RWPE1 (cell line): ENCODE measurements around the gene GNG2.

Source experiments
- CTCF ChIA-PET: fragments of 350-600 bp; sonication (Branson Sonifier 250); formaldehyde crosslinking; extraction: SDS; loops from one replicate; lab custom pipeline; 2021; lab: Yijun Ruan, JAX
- POLR2A ChIA-PET: fragments of 400-600 bp; formaldehyde crosslinking; extraction: SDS; loops from one replicate; lab custom pipeline; 2020; ENCODE audit warnings: antibody characterized with exemption; ENCODE audit not compliant: low non-redundant PET; lab: Yijun Ruan, JAX
- DNase-seq: peaks from one replicate; pipeline ENCODE4 v3.0.0; 2012; ENCODE audit warnings: low spot score
- H3K27ac ChIP-seq: fragments of 450-650 bp; 2 replicates; pipeline ENCODE4 v1.5.1; 2017
- TF ChIP-seq, protein P1 (sequence below): fragments of 450-650 bp; conservative IDR thresholded peaks from 2 replicates; pipeline ENCODE4 v1.5.1; 2017; ENCODE audit warnings: low read depth, mild to moderate bottlenecking

Gene GNG2

DNA sequence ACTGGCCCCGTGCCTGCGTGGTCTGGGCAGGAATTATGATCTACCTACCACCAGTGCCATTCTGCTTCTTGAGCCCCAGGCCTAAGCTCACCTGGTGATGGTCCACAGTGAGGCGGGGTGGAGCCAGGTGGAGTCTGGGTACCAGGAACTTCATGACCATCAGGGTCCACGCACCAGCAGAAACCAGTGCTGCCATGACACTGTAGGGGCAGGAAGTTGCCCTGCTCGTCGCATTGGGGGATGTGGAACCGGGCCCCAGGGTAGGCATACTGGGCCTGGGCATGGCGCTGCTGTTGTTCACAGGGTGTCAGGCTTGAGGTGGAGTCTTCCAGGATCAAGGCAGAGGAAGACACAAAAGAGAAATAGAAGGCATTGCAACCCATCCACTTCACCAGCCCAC, 158.6 kb downstream of the GNG2 start:
- ChIA-PET CTCF (no interaction called here), POLR2A (no interaction called here)
- TF ChIP-seq, protein P1, sequence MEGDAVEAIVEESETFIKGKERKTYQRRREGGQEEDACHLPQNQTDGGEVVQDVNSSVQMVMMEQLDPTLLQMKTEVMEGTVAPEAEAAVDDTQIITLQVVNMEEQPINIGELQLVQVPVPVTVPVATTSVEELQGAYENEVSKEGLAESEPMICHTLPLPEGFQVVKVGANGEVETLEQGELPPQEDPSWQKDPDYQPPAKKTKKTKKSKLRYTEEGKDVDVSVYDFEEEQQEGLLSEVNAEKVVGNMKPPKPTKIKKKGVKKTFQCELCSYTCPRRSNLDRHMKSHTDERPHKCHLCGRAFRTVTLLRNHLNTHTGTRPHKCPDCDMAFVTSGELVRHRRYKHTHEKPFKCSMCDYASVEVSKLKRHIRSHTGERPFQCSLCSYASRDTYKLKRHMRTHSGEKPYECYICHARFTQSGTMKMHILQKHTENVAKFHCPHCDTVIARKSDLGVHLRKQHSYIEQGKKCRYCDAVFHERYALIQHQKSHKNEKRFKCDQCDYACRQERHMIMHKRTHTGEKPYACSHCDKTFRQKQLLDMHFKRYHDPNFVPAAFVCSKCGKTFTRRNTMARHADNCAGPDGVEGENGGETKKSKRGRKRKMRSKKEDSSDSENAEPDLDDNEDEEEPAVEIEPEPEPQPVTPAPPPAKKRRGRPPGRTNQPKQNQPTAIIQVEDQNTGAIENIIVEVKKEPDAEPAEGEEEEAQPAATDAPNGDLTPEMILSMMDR = no peak
- DNase-seq = no peak
- H3K27ac ChIP-seq = no peak overlapping the region
